ENCODE data around the gene MAFB.

The MAFB gene

DNA sequence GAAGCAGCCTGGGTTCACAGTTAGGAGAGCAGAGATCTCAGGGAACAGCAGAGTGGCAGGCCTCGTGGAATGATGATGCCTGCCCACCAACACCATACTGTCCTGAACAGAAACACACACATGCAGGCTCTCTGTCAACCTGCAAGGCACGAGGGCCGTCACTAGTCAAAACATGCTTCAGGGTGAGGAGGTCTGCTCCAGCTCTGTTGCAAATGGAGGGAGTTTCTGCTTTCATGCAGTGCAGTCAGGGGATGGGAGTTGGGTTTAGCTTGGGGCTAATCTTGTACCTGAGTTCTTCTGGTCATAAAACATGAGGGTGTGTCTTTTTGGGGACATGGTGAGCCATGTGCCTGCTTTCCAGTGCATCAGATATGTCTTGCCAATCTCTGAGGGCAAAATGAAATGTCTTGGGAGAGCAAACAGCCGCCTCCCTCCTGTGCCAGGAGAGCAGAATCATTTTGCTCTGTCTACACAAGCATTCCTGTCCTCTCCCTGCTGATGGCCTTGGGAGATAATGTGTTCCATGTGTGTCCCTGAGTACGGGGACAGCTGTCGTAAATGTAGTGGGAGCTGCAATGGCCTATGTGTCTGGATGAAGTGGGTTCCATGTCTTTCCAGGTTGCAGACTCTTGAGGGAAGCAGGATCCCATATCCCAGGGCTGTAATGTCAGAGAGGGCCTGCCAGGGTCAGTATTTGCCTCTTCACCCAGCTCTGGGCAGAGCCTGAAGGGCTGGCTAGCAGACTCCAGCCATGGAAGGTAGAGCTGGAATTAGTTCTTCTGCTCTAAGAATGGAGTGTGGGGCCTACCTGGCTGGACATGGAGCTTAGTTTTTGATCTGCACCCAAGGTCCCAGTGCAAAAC, 40.6 kb downstream of the MAFB start:
- peaks cover 4% of the 10 kb centered on the region for H3K4me1 ChIP-seq (ENCODE audit: insufficient read depth, insufficient read length)
- H3K27me3 ChIP-seq (ENCODE audit: insufficient read depth, insufficient read length): no peaks in the 10 kb centered on the region
- H3K9ac ChIP-seq (ENCODE audit: insufficient read length, low read depth): no peak overlapping the region
- H3K9me3 ChIP-seq (ENCODE audit: insufficient read depth, low read length): no peaks in the 10 kb centered on the region
- TF ChIP-seq SUZ12 (IDR thresholded peaks at IDR 0.05; ENCODE audit: extremely low read depth, insufficient read depth, insufficient read length): no peak
- no peak for TF ChIP-seq YY1 (IDR thresholded peaks at IDR 0.05; ENCODE audit: insufficient read depth, insufficient read length)
- TF ChIP-seq ZNF274 (IDR thresholded peaks at IDR 0.05; ENCODE audit: low read depth, low read length): no peak
- no peak overlapping the region for H3K4me3 ChIP-seq (ENCODE audit: insufficient read length, low read depth)
- DNase-seq (ENCODE audit: low read depth, low spot score): no peak
- H3K36me3 ChIP-seq (ENCODE audit: insufficient read depth, insufficient read length, low read length): no peaks in the 10 kb centered on the region

- H3K36me3 ChIP-seq (ENCODE audit: insufficient read depth, insufficient read length, low read length): no peaks in the 10 kb centered on the region
- TF ChIP-seq YY1 (IDR thresholded peaks at IDR 0.05; ENCODE audit: insufficient read depth, insufficient read length) (no peak), ZNF274 (IDR thresholded peaks at IDR 0.05; ENCODE audit: low read depth, low read length) (no peak), SUZ12 (IDR thresholded peaks at IDR 0.05; ENCODE audit: extremely low read depth, insufficient read depth, insufficient read length) (no peak)
- H3K4me3 ChIP-seq (ENCODE audit: insufficient read length, low read depth): no peak overlapping the region
- H3K9me3 ChIP-seq (ENCODE audit: insufficient read depth, low read length): no peaks in the 10 kb centered on the region
- H3K9ac ChIP-seq (ENCODE audit: insufficient read length, low read depth): no peak overlapping the region
- H3K4me1 ChIP-seq (ENCODE audit: insufficient read depth, insufficient read length): peaks cover 4% of the 10 kb centered on the region
- H3K27me3 ChIP-seq (ENCODE audit: insufficient read depth, insufficient read length): no peaks in the 10 kb centered on the region
- no peak for DNase-seq (ENCODE audit: low read depth, low spot score)
These were observed 42.2 kb downstream of the MAFB start for GRCh38 chr20:40646813-40647212.

DNA sequence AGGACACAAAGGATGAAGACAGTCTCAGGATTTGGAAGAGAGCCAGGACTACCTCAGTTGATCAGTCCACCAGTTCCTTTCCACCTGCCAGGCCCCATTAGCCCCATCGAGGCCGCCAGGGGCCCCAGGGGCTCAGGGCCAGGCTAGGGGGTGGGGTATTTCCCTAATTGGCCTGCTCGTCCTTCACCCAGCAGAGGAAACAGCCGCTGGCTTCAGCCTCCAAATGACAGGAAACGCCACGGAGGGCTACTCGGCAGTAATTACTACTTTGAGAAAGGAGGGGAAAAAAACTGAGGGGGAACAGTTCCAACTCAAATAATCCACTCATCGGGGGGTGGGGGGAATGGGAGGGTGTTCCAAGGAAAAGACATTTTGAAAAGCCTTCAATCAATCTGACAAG, 42.7 kb downstream of the MAFB start:
- no peak overlapping the region for H3K4me3 ChIP-seq (ENCODE audit: insufficient read length, low read depth)
- TF ChIP-seq SUZ12 (IDR thresholded peaks at IDR 0.05; ENCODE audit: extremely low read depth, insufficient read depth, insufficient read length): no peak
- no peak for TF ChIP-seq ZNF274 (IDR thresholded peaks at IDR 0.05; ENCODE audit: low read depth, low read length)
- no peak for TF ChIP-seq YY1 (IDR thresholded peaks at IDR 0.05; ENCODE audit: insufficient read depth, insufficient read length)
- peaks cover 4% of the 10 kb centered on the region for H3K4me1 ChIP-seq (ENCODE audit: insufficient read depth, insufficient read length)
- H3K9ac ChIP-seq (ENCODE audit: insufficient read length, low read depth): no peak overlapping the region
- H3K9me3 ChIP-seq (ENCODE audit: insufficient read depth, low read length): no peaks in the 10 kb centered on the region
- DNase-seq (ENCODE audit: low read depth, low spot score): no peak
- no peaks in the 10 kb centered on the region for H3K27me3 ChIP-seq (ENCODE audit: insufficient read depth, insufficient read length)
- H3K36me3 ChIP-seq (ENCODE audit: insufficient read depth, insufficient read length, low read length): no peaks in the 10 kb centered on the region

GRCh38 chr20:40644863-40645262, 44.2 kb downstream of the MAFB start:
- H3K9ac ChIP-seq (ENCODE audit: insufficient read length, low read depth): no peak overlapping the region
- no peak for DNase-seq (ENCODE audit: low read depth, low spot score)
- H3K4me1 ChIP-seq (ENCODE audit: insufficient read depth, insufficient read length): peaks cover 2% of the 10 kb centered on the region
- H3K36me3 ChIP-seq (ENCODE audit: insufficient read depth, insufficient read length, low read length): no peaks in the 10 kb centered on the region
- H3K27me3 ChIP-seq (ENCODE audit: insufficient read depth, insufficient read length): no peaks in the 10 kb centered on the region
- no peak overlapping the region for H3K4me3 ChIP-seq (ENCODE audit: insufficient read length, low read depth)
- no peaks in the 10 kb centered on the region for H3K9me3 ChIP-seq (ENCODE audit: insufficient read depth, low read length)
- no peak for TF ChIP-seq YY1 (IDR thresholded peaks at IDR 0.05; ENCODE audit: insufficient read depth, insufficient read length)
- TF ChIP-seq ZNF274 (IDR thresholded peaks at IDR 0.05; ENCODE audit: low read depth, low read length): no peak
- no peak for TF ChIP-seq SUZ12 (IDR thresholded peaks at IDR 0.05; ENCODE audit: extremely low read depth, insufficient read depth, insufficient read length)

GRCh38 chr20:40643891-40644290, 45.1 kb downstream of the MAFB start:
- Histone ChIP-seq H3K9me3 (ENCODE audit: insufficient read depth, low read length) (no peaks in the 10 kb centered on the region), H3K9ac (ENCODE audit: insufficient read length, low read depth) (no peak overlapping the region), H3K27me3 (ENCODE audit: insufficient read depth, insufficient read length) (no peaks in the 10 kb centered on the region), H3K4me1 (ENCODE audit: insufficient read depth, insufficient read length) (peaks cover 2% of the 10 kb centered on the region), H3K36me3 (ENCODE audit: insufficient read depth, insufficient read length, low read length) (no peaks in the 10 kb centered on the region), H3K4me3 (ENCODE audit: insufficient read length, low read depth) (no peak overlapping the region)
- no peak for DNase-seq (ENCODE audit: low read depth, low spot score)
- TF ChIP-seq SUZ12 (IDR thresholded peaks at IDR 0.05; ENCODE audit: extremely low read depth, insufficient read depth, insufficient read length): no peak
- no peak for TF ChIP-seq ZNF274 (IDR thresholded peaks at IDR 0.05; ENCODE audit: low read depth, low read length)
- no peak for TF ChIP-seq YY1 (IDR thresholded peaks at IDR 0.05; ENCODE audit: insufficient read depth, insufficient read length)

DNA sequence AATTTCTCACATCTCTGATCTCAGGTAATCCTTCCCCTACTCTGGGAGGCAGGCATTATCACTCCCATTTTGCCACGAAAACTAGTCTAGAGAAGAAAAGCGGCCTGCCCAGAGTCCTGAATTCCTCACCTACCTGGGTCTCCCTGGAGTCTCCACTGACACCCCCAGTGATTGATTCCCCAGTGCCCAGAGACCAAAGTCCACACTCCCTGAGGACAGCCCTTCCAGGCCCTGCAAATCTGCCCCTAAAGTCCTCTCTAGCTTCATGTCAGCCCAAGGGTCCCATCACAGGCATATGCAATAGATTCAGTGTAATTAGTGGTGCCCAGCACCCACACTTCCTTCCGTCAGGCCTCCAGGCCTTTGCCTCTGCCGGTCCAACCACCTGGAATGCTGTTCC, 47.2 kb downstream of the MAFB start:
- Histone ChIP-seq H3K27me3 (ENCODE audit: insufficient read depth, insufficient read length) (peaks cover 2% of the 10 kb centered on the region), H3K36me3 (ENCODE audit: insufficient read depth, insufficient read length, low read length) (no peaks in the 10 kb centered on the region), H3K4me1 (ENCODE audit: insufficient read depth, insufficient read length) (peaks cover 2% of the 10 kb centered on the region), H3K9me3 (ENCODE audit: insufficient read depth, low read length) (no peaks in the 10 kb centered on the region), H3K9ac (ENCODE audit: insufficient read length, low read depth) (no peak overlapping the region), H3K4me3 (ENCODE audit: insufficient read length, low read depth) (no peak overlapping the region)
- TF ChIP-seq YY1 (IDR thresholded peaks at IDR 0.05; ENCODE audit: insufficient read depth, insufficient read length) (no peak), ZNF274 (IDR thresholded peaks at IDR 0.05; ENCODE audit: low read depth, low read length) (no peak), SUZ12 (IDR thresholded peaks at IDR 0.05; ENCODE audit: extremely low read depth, insufficient read depth, insufficient read length) (no peak)
- no peak for DNase-seq (ENCODE audit: low read depth, low spot score)

- no peak for DNase-seq (ENCODE audit: low read depth, low spot score)
- TF ChIP-seq ZNF274 (IDR thresholded peaks at IDR 0.05; ENCODE audit: low read depth, low read length) (no peak), YY1 (IDR thresholded peaks at IDR 0.05; ENCODE audit: insufficient read depth, insufficient read length) (no peak), SUZ12 (IDR thresholded peaks at IDR 0.05; ENCODE audit: extremely low read depth, insufficient read depth, insufficient read length) (no peak)
These were observed 47.8 kb downstream of the MAFB start for GRCh38 chr20:40641202-40641601.

More at GRCh38 chr20:40641202-40641601, 47.8 kb downstream of the MAFB start:
- Histone ChIP-seq H3K4me3 (ENCODE audit: insufficient read length, low read depth) (no peak overlapping the region), H3K9ac (ENCODE audit: insufficient read length, low read depth) (no peak overlapping the region), H3K9me3 (ENCODE audit: insufficient read depth, low read length) (no peaks in the 10 kb centered on the region), H3K27me3 (ENCODE audit: insufficient read depth, insufficient read length) (peaks cover 2% of the 10 kb centered on the region), H3K36me3 (ENCODE audit: insufficient read depth, insufficient read length, low read length) (no peaks in the 10 kb centered on the region), H3K4me1 (ENCODE audit: insufficient read depth, insufficient read length) (peaks cover 2% of the 10 kb centered on the region)

All from NT2/D1 (cell line).